ENCODE data around the gene RNF215. TPM values are rescaled to one million over a fixed set of nuclear protein-coding genes. Genes with fewer than 3 reads are reported as not detected.

RNF215 gene
- total and polyA plus RNA-seq, 10 of the 15 experiments (the other 5 are each of a cell fraction or from before 2014, with no cell fraction given): 0.31 to 7.6 (median 3.0) TPM; not detected in 1

GRCh38 chr22:30425616-30426387 lies 38.6 kb upstream of the RNF215 start, which contains the start of gene MTFP1 (continued):
- TF ChIP-seq TCF3 (IDR thresholded peaks at IDR 0.05; ENCODE audit: borderline replicate concordance, insufficient read depth, low read depth, low read length) (0 out of 2 replicates have a peak, but pooled peaks have one; percentile 13), HDGF (IDR thresholded peaks at IDR 0.05) (no peak), ZBTB4 (CRISPR knock-in tag; IDR thresholded peaks at IDR 0.05) (no peak), MLLT1 (IDR thresholded peaks at IDR 0.05) (no peak; the same call in 1 of the 2 replicates)

GRCh38 chr22:30425327-30425615 lies 38.1 kb upstream of the RNF215 start:
- CTCF ChIA-PET: interaction anchor here (0.7 to 7.5 kb wide), 12 partner anchors 8 to 209 kb away, joined by 3 to 172 read pairs (median 6); partner anchors contain the start of genes CASTOR1 and SEC14L2

More at GRCh38 chr22:30425327-30425615, 38.1 kb upstream of the RNF215 start:
- WGBS (ENCODE audit: insufficient coverage, insufficient replicate concordance, low lambda C conversion rate, missing lambda C conversion rate): 2% methylated on average over 9 of the region's 9 CpGs
- H2AFZ ChIP-seq (ENCODE audit: control insufficient read depth, low read depth, low read length): peak overlapping the region; percentile 38
- no peaks in the 10 kb centered on the region for H3K27me3 ChIP-seq (replicated peaks in 1 of 2; ENCODE audit: control insufficient read depth in 2 of 2, insufficient read depth in 2 of 2, low read length in 1 of 2)
- BruUV-seq (replicated peaks): no TSS peak
- H3K9ac ChIP-seq (ENCODE audit: control insufficient read depth, insufficient read depth, low read length): peak overlapping the region; percentile 85
- TF ChIP-seq SREBF1 (IDR thresholded peaks at IDR 0.05; ENCODE audit: low read length) (no peak), MTA3 (IDR thresholded peaks at IDR 0.05; ENCODE audit: borderline replicate concordance, low read length) (no peak), SP1 (IDR thresholded peaks at IDR 0.05; ENCODE audit: low read depth, low read length) (no peak), SUPT20H (IDR thresholded peaks at IDR 0.05; ENCODE audit: borderline replicate concordance, control insufficient read depth, low read depth, low read length) (no peak)
- H3K36me3 ChIP-seq (ENCODE audit: control insufficient read depth in 2 of 2, insufficient read depth in 2 of 2, low read length in 1 of 2): peaks cover 3 to 14% of the 10 kb centered on the region in 2 experiments; a peak in 2 of 4 replicates
- peak overlapping the region; percentile 99 for H3K4me2 ChIP-seq (ENCODE audit: control insufficient read depth, insufficient read depth)
- H4K20me1 ChIP-seq (ENCODE audit: control insufficient read depth, insufficient read depth): no peaks in the 10 kb centered on the region
- SMC1A ChIA-PET (ENCODE audit: uncharacterized antibody, unreplicated experiment): interaction anchor here (1.0 to 6.0 kb wide), 12 partner anchors 9 to 181 kb away, joined by 3 to 69 read pairs (median 7); partner anchors contain the start of gene RNF215
- no peaks in the 10 kb centered on the region; the same call in 2 of the 3 replicates for H3K9me3 ChIP-seq (replicated peaks; ENCODE audit: control insufficient read depth, insufficient read depth, low read length)
- RAD21 ChIA-PET (ENCODE audit: unreplicated experiment): interaction anchor here (1.1 to 7.3 kb wide), 6 partner anchors 19 to 136 kb away, joined by 3 to 137 read pairs (median 14); partner anchors contain the start of genes CASTOR1, RNF215, SEC14L2 and TBC1D10A
- DNase-seq (ENCODE audit: low read depth, low spot score) (no peak), FAIRE-seq (no peak), ATAC-seq (no peak)
- intact Hi-C loops (cut with micrococcal nuclease; ENCODE audit: unreplicated experiment): no loop called here
- in situ Hi-C loops (cut with MboI): no loop called here
- POLR2A ChIA-PET: interaction anchor here (1.0 to 6.4 kb wide), 8 partner anchors 19 to 137 kb away, joined by 3 to 60 read pairs (median 12); partner anchors contain the start of genes SEC14L2 and TBC1D10A
- peak overlapping the region; percentile 82 for H3K27ac ChIP-seq (ENCODE audit: control insufficient read depth, insufficient read depth)
- peaks cover 45% of the 10 kb centered on the region for H3K79me2 ChIP-seq (ENCODE audit: control insufficient read depth, insufficient read depth, low read length)
- peaks cover 22% of the 10 kb centered on the region for H3K4me1 ChIP-seq (ENCODE audit: control insufficient read depth, insufficient read depth, low read length)
- H3K4me3 ChIP-seq: peak overlapping the region; percentile 65

Measured in GM12878 (cell line).